NCI-H460 (cell line): ENCODE results near the gene FAM237A. TPM values are rescaled to one million over a fixed set of nuclear protein-coding genes. Genes with fewer than 3 reads are reported as not detected.
A peak's percentile ranks its signal among the peaks of the same experiment; 100 is the strongest.

Source experiments
- DNase-seq: peaks from one replicate; pipeline ENCODE4 v3.0.0-alpha.2; 2016; ENCODE audit warnings: low read depth; ENCODE audit errors: extremely low read depth
- polyA plus RNA-seq: library from polyadenylated mRNA; depleted of rRNA; stranded (reverse); fragments of >200 nt; gene quantifications from 2 replicates; pipeline ENCODE4 v1.2.3, GENCODE V29; 2014; cell fraction: nucleus; rRNA removed
- total RNA-seq: library from RNA; depleted of rRNA; stranded (reverse); fragments of >200 nt; shearing (Covaris generic); gene quantifications from 2 replicates; pipeline ENCODE4 v1.2.3, GENCODE V29; 2014; rRNA removed

FAM237A gene
- total RNA-seq: not detected in 2 replicates
- polyA plus RNA-seq: not detected in 2 replicates

DNA sequence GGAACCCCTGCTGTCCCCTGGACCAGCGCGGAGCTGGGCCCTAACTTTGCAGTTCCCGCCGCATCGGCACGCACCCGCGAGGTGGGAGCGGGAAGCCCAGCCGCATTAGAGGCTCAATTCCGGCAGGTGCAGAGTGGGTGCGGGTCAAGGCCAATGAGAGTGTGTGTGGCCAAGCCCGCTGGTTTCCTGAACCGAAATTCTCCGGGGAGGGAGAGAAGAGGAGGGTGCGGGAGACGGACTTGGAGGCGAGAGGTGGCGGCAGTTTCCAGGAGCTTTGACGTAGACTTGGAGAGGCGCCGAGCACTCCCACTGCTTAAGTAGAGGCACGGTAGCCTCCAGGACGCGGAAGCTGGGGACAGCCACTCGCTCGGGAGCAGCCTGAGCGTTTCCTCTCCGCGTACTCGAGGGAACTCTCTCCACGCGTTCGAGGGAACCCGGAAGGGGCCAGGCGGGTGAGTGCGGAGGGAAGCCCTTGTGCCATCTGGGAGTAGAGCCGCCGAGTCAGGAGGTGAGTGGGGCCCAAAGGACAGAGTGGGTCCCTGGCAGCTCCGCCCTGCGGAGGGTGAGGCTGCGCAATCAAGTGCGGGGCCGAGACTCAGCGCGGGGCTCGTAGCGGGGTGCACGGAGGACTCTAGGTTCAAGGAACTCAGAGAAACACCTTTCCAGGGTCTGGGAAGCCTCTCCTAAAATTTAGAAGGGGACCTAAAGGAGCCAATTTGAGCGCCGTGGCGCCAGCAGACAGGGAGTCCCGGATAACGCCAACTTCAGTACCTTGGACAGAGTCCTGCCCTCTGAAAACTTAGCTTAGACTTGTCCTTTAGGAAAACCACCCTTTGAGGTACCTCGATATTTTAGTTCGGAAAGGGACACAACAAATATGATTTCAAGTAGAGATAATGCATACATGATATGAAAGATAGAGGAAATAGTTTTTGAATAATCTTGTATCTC, at the start of gene FAM237A:
TSS of gene FAM237A (plus strand) at position 413 of the 951 bp plus-strand sequence. CDS start 1,750 bp downstream, outside the sequence.
- peak; percentile 56 for DNase-seq

DNA sequence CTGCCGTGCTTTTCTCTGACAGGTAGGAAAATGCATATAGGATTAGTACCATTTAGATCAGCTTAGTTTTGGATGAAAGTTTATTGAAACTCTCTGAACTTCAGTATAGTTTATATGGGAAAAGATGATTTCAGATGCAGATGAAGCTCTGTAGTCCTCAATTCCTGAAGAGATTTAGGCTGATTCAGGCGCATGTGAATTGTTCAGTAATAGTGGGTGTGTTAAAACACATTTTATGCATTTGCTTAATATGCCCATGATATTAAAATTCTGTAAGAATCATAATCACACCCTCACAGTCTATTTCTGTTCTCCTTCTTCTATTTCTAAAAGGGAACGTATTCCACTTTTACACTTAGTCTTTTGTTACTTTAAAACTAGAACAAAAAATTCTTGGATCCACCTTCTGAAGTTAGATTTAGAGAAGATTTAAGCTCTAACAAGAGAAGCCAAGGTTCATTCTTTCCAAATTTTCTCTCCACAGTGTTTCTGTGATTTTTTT, 44.5 kb upstream of the FAM237A start:
- no peak for DNase-seq

DNA sequence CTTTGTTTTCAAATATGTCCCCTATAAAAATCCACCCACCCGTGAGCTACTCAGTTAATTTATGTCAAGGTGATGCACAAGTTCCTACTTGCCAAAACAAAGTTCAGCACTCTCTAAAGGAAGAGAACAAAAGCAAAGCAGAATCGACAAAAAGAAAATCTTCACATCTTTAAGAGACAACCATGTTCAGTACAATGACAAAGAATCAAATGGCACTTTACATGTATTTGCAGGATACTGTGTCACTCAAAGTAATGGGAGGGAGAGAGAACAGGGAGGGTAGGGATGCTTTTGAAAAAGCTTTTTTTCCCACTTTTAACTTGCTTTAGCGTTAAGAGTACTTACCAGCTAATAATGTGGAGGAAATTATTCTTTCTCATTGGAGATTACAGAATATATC, 39.0 kb upstream of the FAM237A start:
- DNase-seq: no peak

DNA sequence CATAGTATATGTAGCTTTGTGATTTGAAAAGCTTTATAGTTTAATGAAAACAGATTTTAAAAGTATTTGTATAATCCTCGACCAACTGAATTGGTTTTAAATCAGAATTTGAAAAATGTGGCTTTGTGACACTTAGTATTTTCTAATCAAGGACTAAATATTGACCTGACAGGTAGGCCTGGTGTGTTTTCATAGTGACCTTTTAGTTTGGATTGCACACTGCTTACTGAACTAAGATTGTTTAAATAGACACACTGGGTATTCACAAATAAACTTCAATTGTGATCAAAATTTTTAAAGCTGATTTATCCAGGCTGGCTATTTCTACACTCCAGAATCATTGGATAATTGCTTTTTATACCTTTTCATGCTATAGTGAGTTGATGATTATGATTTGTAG, 31.8 kb upstream of the FAM237A start:
- DNase-seq: no peak

DNA sequence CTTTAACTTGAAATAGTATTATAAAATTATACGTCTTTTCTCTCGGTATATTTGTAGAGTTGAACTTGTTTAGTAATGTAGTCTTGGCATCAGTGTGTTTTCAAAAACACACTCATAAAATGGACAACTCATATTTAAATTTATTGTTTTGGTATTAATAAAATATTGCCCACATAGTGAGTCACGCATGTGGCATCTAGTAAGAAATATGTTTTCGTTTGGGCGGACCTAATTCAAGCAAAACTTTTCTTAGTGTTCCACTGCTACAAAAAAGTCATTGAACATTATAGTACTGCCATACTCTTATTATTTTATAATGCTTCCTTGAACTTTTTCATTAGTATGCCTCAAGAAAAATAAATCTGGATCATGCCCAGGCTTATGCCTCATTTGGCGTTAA, 31.1 kb upstream of the FAM237A start:
- DNase-seq: no peak

DNA sequence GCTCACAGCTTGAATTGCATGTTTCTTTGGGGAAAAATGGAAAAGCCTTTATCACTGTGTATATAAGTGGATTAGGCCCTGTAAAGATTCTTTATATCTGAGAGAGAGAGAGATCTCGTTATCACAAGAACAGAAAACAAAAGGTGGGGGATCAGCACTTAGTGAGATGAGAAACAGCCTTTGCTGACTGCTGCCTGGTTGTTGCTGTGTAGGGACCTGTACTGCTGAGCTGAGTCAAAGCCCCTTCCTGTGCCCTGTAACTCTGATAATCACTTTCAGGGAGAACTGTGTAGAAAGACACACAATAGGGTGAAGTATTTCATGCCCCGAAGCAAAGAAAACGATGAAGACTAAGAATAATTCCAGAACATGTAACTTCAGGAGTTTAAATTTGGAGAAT, 30.6 kb upstream of the FAM237A start:
- DNase-seq: no peak

DNA sequence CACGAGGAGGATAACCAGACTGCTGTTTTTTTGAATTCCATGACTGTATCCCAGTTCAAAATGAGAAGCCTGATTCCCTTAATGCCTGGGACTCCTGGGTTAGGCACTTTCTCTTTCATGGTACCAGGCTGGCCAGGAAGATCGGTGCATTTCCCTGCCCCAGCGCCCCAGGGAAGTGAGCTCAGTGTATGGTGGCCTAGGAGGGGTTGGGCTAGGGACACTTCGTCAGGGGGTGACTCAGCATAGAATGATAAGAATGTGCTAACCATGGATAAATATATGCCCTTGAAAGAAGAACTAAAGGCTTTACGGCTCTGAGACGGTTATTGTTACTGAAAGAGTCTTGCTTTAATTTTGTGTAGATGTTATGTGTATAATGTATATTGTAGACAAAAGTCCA, 27.5 kb upstream of the FAM237A start:
- peak; percentile 72 for DNase-seq

DNA sequence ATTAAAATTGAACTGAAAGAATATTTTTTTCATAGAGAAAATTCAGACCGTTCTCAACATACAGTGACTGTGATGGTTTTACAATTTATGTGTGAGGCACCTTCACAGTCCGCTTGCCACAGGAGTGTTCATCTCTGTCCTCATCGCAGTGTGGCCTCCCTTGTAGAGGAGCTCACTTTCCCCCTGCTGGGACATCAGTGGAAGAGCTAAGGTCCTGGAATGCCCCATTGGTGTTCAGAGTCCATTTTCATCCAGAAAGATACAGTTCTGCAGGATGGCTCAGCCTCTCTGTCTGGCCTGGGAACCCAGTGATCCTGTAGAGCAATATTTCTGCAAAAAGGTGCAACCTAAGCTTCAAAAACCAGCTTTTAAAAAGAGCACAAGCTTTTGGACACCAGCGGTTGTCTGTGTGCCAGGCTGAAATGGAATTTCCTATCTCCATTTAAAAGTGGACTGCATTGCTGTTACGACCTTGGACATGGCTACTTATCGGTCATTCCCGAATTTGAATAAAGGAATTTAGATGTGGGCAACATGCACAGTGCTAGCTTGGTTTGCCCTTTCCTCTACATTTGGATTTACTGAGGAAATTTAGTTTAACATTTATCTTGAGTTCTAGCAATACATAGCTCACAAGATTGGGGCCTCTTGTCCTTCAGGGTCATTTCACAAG, 26.7 kb upstream of the FAM237A start:
- no peak for DNase-seq

DNA sequence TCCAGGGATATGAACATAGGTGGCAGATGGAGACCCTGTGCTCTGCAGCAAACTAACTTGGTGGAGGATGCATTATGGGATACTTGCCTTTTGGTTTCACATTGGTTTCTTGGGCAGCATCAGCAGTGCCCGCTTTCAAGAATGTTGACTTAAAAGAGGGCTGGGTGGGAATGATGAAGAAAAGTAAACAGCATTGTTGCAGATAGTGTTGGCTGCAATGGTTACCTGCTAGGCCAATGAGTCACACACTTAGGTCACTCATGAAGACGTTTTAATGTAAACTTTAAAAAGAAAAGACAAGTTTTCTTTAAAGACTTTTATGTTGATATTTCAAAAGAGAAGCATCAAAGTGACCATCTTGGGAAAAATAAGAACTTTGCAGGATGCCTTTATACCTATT, 26.1 kb upstream of the FAM237A start:
- no peak for DNase-seq

DNA sequence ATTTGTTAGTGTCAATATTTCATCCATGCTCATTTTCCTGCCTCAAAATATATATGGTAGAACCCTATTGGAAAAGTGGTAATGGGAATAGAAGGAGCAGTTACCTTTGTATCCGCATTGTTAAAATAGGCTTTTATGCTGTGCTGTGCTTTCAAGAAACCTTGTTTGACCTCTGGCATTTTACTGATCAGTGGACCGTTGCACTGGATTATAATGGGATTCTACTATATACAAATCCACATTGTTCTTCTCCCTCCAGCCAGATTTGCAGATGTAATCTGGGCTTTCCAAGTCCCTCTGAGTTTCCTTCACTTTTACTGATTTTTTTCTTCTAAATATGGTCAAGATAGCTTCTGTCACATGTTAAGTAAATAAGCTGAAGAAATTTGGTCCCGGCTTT, 23.3 kb upstream of the FAM237A start:
- DNase-seq: no peak

DNA sequence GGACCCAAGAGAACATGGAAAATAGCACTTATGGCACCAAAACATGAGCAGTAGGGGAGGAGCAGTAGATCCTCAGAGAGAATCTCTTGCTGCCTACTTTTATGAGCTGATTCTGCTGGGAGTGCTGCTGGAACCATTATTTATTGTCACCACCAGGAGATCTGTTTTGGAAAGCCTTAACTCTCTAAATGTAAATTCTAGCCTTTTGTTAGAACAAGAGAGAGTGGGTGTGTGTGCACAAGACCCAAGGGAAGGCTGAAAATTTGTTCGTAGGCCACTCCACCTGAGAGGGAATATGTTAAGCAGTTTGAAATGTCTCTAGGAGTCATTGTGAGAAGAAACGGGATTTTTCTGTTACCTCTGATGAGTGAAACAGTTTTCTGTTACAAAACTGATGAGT, 16.2 kb upstream of the FAM237A start:
- DNase-seq: no peak

DNA sequence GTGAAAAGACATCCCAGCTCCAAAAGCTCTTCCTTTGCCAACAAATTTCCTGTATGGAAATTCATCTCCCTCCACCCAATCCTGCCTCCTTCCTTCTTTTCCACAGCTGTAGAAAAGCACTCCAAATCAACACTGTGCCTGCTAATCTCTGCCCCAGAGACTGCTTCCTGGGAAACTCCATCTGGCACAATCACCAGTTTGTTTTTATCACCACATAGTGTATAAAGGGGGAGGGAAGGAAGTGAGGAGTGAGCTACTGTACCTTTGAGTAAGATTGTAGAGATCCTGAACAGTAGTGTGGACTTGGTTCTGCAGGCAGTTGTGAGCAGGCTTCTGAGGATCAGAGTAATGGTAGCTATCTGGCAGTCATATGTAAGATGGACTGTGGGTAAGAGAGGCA, 14.7 kb upstream of the FAM237A start:
- DNase-seq: no peak

DNA sequence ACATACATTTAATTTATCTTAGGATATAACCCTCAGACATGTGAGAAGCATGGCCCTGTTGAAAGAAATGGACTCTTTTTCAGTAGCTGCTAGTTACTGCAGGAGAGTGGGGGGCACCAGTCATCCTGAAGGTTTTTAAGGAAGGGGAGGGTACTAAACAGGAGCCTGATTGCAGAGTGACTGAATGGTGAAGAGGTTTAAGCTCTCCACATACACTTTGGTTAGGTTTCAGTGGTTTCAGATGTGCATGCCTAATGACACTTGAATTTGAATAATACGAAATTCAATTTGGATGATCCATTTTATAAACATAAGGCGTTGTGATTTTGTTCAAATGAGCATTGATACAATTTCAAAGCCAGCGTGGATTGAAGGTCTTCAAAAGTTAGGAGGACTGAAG, 10.9 kb upstream of the FAM237A start:
- DNase-seq: no peak

DNA sequence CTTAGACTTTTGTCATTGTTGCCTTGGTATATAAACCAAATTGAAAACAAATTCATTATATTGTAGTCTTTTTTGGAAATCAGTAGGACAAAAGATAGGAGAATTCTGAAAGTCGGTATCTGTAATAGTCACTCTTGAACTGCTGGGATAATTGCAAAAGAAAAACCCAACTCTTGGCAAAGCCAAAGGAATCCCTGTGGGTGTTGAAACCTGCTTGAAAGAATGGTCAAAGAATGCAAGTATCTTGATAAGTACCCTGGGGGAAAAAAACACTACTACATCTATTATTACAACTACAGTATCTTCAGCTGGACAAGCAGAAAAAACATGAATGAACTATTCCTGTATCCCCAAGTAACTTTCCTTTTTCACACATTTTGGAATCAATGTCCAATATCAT, 7.3 kb upstream of the FAM237A start:
- no peak for DNase-seq

DNA sequence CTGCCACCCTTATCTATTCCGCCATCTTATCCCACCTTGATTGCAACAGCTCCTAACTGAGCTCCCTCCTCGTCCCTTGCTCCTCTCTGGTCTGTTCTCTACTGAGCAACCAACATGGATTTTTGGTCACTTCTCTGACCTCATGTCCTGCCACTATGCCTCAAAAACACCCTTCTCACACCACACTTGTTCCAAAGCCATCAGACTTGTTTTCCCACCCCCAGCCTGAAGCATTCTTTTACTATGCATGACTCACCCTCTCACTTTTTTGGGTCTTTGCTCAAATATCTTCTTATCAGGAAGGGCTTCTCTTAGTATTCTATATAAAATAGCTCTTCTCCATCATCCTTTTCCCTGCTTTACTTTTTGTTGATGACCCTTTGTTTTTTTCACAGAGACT, 2.7 kb upstream of the FAM237A start:
- DNase-seq: no peak

DNA sequence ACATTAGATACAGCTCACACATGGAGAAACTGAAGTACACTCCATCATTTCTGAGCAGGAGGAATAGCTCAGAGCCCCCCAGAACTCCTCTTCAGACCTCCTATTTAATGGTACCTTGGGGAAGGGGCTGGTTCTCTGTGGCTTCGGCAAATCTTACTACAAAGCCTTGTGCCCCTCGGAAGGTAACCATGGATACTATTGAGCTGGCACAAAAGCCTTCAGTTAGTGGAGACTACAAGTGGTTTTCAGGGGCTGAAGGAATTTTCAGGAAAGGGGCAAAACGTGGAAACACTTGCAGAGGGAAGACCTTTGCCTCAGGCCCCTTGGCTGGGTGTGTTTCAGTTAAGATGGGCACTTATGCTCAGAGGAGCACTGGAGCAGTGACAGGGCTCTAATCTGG, 1.1 kb upstream of the FAM237A start:
- DNase-seq: no peak

DNA sequence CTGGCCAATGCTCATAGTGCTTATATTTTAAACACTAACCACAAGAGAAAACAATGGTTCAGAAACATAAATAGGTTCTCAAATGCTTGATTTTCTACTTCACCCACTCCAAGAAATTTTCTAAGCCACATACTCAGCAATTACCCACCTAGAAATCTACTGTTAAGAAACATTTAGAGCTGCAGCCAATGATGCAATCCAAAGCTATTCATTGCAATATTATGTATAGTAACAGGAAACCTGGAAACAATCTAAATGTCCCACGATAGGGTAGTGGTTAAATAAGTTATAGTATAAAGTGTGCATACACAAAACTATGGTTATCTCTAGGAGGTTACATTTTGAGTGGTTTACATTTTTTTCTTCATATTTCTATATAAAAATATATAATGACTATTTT, 5.7 kb downstream of the FAM237A start:
- DNase-seq: peak; percentile 45

DNA sequence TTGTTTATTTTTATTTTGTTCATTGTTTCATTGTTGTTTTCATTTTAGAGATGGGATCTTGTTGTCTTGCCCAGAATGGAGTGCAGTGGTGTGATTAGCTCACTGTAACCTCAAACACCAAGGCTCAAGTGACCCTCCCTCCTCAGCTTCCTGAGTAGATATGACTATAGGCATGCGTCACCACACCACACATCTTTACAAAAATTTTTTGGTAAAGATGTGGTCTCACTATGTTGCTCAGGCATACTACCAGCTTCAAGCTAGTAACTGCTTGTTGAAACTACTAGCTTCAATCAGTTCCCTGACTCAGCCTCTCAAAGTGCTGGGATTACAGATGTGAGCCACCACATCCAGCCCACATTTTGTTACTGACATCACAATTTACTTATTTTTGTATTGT, 14.8 kb downstream of the FAM237A start:
- DNase-seq: no peak

DNA sequence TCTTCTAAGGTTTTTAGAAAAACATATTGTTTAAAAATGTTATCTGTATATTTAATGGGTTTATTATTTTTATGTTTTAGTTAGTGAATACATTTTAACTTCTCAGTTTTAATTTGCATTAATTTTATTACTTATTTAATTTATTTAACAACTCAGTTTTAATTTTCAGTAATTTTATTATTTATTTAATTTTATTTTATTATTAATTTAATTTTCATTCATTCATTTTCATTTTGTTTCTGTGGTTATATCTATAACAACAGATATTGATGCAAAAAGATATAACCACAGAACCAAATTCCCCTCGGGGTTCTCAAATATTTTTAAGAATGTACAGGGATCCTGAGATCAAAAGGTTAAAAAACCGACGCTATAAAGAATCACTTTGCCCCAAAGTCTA, 23.0 kb downstream of the FAM237A start:
- DNase-seq: no peak

DNA sequence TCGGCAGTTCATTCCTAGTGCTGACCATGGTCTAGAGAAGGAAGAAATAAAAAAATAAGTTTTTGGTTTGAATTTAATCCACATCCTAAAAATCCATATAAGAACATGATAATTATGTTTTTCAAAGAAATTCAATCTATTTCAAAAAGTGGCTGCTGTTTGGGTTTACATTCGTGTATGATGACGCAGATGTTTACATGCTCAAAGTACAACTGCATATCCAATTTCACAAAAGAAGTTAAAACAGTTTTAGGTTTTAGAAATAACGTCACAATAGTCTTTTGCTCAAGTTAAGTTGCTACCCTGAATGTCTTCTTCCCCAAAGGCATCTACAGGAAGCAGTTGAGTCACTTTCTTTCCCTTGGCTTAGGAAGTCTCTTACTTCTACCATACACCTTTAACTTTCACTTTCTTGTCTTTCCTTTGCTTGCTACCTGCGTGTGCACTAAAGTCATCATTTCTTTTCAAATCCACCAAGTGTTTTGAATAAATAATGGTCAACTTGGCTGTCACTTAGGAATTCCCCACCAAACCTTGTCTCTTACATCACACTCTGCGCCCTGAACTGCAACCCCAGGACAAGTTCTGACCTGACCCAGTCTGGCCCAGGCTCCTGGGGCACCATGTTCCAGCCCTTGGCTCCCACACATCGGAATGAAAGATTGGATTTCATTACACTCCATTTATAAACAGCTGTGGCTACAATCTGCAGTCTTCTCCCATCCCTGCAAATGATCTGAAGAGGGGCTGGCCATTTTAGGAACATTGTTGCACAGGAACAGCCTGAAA, 28.4 kb downstream of the FAM237A start:
- DNase-seq: no peak

DNA sequence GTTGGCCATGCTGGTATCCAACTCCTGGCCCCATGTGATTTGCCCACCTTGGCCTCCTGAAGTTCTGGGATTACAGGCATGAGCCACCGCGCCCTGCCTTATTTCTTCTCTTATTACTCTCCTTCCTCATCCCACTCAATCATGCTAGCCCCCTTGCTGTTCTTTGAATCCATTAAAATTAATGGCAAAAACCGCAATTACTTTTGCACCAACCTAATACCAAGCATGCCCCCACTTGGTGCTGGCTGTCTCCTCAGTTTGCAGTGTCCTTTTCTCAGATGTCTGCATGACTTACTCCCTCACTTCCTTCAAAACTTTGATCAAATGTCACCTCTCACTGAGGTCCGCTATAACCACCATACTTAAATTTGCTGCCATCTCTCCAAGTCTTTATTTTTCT, 41.3 kb downstream of the FAM237A start:
- no peak for DNase-seq
